Liver (tissue), 9 donors: ENCODE measurements around the gene RNF220. TPM values are rescaled to one million over a fixed set of nuclear protein-coding genes. Genes with fewer than 3 reads are reported as not detected.

Experiments
- DNase-seq: peaks from one replicate; pipeline ENCODE4 v3.0.0-alpha.2; 2017; ENCODE audit warnings: low spot score
- H3K27ac ChIP-seq, 2 donors: one replicate each; pipeline ENCODE4 v1.7.0; 2013; ENCODE audit warnings: inconsistent platforms in 2 of 2, low read length in 2 of 2, control low read depth in 1 of 2, low read depth in 1 of 2, mild to moderate bottlenecking in 1 of 2
- H3K27me3 ChIP-seq, 4 donors: one replicate each; pipeline versions ENCODE4 v1.6.1 to v1.7.0; 2013; ENCODE audit warnings: low read length in 3 of 4, inconsistent platforms in 1 of 4, mild to moderate bottlenecking in 1 of 4, moderate library complexity in 1 of 4; ENCODE audit not compliant: control insufficient read depth in 4 of 4, insufficient read depth in 4 of 4
- H3K36me3 ChIP-seq, 4 donors: one replicate each; pipeline versions ENCODE4 v1.6.1 to v1.7.0; 2013; ENCODE audit warnings: low read length in 3 of 4, mild to moderate bottlenecking in 3 of 4, low read depth in 1 of 4, moderate library complexity in 1 of 4; ENCODE audit not compliant: control insufficient read depth in 4 of 4, insufficient read depth in 3 of 4
- H3K4me1 ChIP-seq, 4 donors: one replicate each; pipeline versions ENCODE4 v1.6.1 to v1.7.0; 2013; ENCODE audit warnings: low read length in 3 of 4, mild to moderate bottlenecking in 3 of 4, moderate library complexity in 1 of 4; ENCODE audit not compliant: control insufficient read depth in 4 of 4, insufficient read depth in 4 of 4
- H3K4me3 ChIP-seq, 3 donors: one replicate each; pipeline versions ENCODE4 v1.6.1 to v1.7.0; 2013; ENCODE audit warnings: low read length in 3 of 3, control low read depth in 1 of 3, low read depth in 1 of 3, mild to moderate bottlenecking in 1 of 3
- H3K9ac ChIP-seq, 2 donors: one replicate each; pipeline ENCODE4 v1.7.0; 2013; ENCODE audit warnings: low read length in 2 of 2, mild to moderate bottlenecking in 2 of 2, moderate library complexity in 2 of 2, control low read depth in 1 of 2, low read depth in 1 of 2
- H3K9me3 ChIP-seq, 4 donors: one replicate each; pipeline versions ENCODE4 v1.6.1 to v1.7.0; 2013; ENCODE audit warnings: low read length in 3 of 4; ENCODE audit not compliant: control insufficient read depth in 4 of 4
- ATF3 ChIP-seq: IDR thresholded peaks from 2 replicates; pipeline ENCODE4 v1.6.1; 2016; ENCODE audit warnings: antibody characterized with exemption
- CTCF ChIP-seq: fragments of 150-350 bp; IDR thresholded peaks from 2 replicates; pipeline ENCODE4 v1.5.1; 2017; ENCODE audit warnings: improper control_type of control experiment, low read depth, low read length; ENCODE audit not compliant: missing input control
- EGR1 ChIP-seq, 2 donors: IDR thresholded peaks; 2 replicates each; pipeline ENCODE4 v1.6.1; 2016 to 2018; ENCODE audit warnings: antibody characterized with exemption in 2 of 2, low read depth in 2 of 2
- FOXA1 ChIP-seq: IDR thresholded peaks from 2 replicates; pipeline ENCODE4 v1.6.1; 2016; ENCODE audit warnings: antibody characterized with exemption
- FOXA2 ChIP-seq: IDR thresholded peaks from 2 replicates; pipeline ENCODE4 v1.6.1; 2016; ENCODE audit warnings: antibody characterized with exemption
- GABPA ChIP-seq, 2 donors: IDR thresholded peaks in 1 of 2; conservative IDR thresholded peaks in 1 of 2; 2 replicates each; pipeline ENCODE4 v1.6.1; 2016; ENCODE audit warnings: antibody characterized with exemption in 2 of 2, mild to moderate bottlenecking in 1 of 2, moderate library complexity in 1 of 2
- HNF4A ChIP-seq, 2 donors: conservative IDR thresholded peaks; 2 replicates each; pipeline ENCODE4 v1.6.1; 2016; ENCODE audit warnings: antibody characterized with exemption in 2 of 2, mild to moderate bottlenecking in 2 of 2
- HNF4G ChIP-seq: IDR thresholded peaks from 2 replicates; pipeline ENCODE4 v1.6.1; 2016; ENCODE audit warnings: antibody characterized with exemption
- JUND ChIP-seq, 2 donors: IDR thresholded peaks; 2 replicates each; pipeline ENCODE4 v1.6.1; 2016; ENCODE audit warnings: antibody characterized with exemption in 2 of 2
- MAX ChIP-seq: IDR thresholded peaks from 2 replicates; pipeline ENCODE4 v1.6.1; 2016; ENCODE audit warnings: antibody characterized with exemption
- NR2F2 ChIP-seq: IDR thresholded peaks from 2 replicates; pipeline ENCODE4 v1.6.1; 2016; ENCODE audit warnings: antibody characterized with exemption
- RAD21 ChIP-seq, 2 donors: IDR thresholded peaks; 2 replicates each; pipeline ENCODE4 v1.6.1; 2016; ENCODE audit warnings: antibody characterized with exemption in 2 of 2, mild to moderate bottlenecking in 2 of 2
- REST ChIP-seq: IDR thresholded peaks from 2 replicates; pipeline ENCODE4 v1.6.1; 2016; ENCODE audit warnings: antibody characterized with exemption, mild to moderate bottlenecking
- RXRA ChIP-seq, 2 donors: IDR thresholded peaks; 2 replicates each; pipeline ENCODE4 v1.6.1; 2017 to 2018; ENCODE audit warnings: antibody characterized with exemption in 2 of 2, mild to moderate bottlenecking in 1 of 2
- SP1 ChIP-seq: IDR thresholded peaks from 2 replicates; pipeline ENCODE4 v1.6.1; 2018; ENCODE audit warnings: antibody characterized with exemption, mild to moderate bottlenecking
- TAF1 ChIP-seq: conservative IDR thresholded peaks from 2 replicates; pipeline ENCODE4 v1.6.1; 2016; ENCODE audit warnings: antibody characterized with exemption, mild to moderate bottlenecking
- YY1 ChIP-seq: IDR thresholded peaks from 2 replicates; pipeline ENCODE4 v1.6.1; 2016; ENCODE audit warnings: antibody characterized with exemption, mild to moderate bottlenecking
- ZBTB33 ChIP-seq: IDR thresholded peaks from 2 replicates; pipeline ENCODE4 v1.6.1; 2016; ENCODE audit warnings: antibody characterized with exemption
- WGBS: extraction: QIAGEN DNeasy Blood & Tissue Kit; methylation state at CpG from one replicate; pipeline ENCODE4 v1.1.7; 2013; 5-methylcytosine and 5-hydroxymethylcytosine counted together
- polyA plus RNA-seq, 2 donors: library from polyadenylated mRNA; stranded (reverse) in 1 of 2; unstranded in 1 of 2; fragments of 200-250 nt in 1 of 2; fragments of >200 nt in 1 of 2; fragmentation: Nextera tagmentation in 1 of 2; extraction: Ambion mirVana in 1 of 2; gene quantifications; one replicate each; pipeline versions ENCODE4 v1.2.1 to v1.2.3, GENCODE V29; 2013 to 2015
- total RNA-seq, 2 donors: library from RNA; depleted of rRNA; stranded (reverse); fragments of >200 nt; gene quantifications; one replicate each; pipeline ENCODE4 v1.2.3, GENCODE V29; 2014
- donor health status: healthy.
- donor health status: healthy.
- donor health status: healthy.
- donor health status: healthy.
- donor health status: healthy.

RNF220 gene
- total and polyA plus RNA-seq, 4 donors, result 18.2 to 35.8 (median 26.1) TPM

- no peaks in the 10 kb centered on the region for H3K36me3 ChIP-seq
- no peak overlapping the region for H3K27ac ChIP-seq
- H3K4me3 ChIP-seq, result no peak overlapping the region
- H3K9ac ChIP-seq, result no peak overlapping the region
- 76% methylated on average over 6 of the region's 6 CpGs for WGBS
- no peaks in the 10 kb centered on the region for H3K4me1 ChIP-seq
- H3K9me3 ChIP-seq, result no peaks in the 10 kb centered on the region
- TF ChIP-seq FOXA1 (no peak), ZBTB33 (no peak), JUND (IDR thresholded peaks at IDR 0.05) (no peak), GABPA (IDR thresholded peaks at IDR 0.05 in 1 of 2, conservative IDR thresholded peaks at IDR 0.05 in 1 of 2) (no peak), SP1 (no peak), HNF4G (no peak), REST (no peak), HNF4A (conservative IDR thresholded peaks at IDR 0.05) (no peak), YY1 (no peak), FOXA2 (no peak), EGR1 (IDR thresholded peaks at IDR 0.05; ENCODE audit: low read depth in 2 of 2) (no peak), TAF1 (no peak), ATF3 (no peak), MAX (no peak), RXRA (IDR thresholded peaks at IDR 0.05) (no peak), RAD21 (IDR thresholded peaks at IDR 0.05) (no peak), CTCF (no peak), NR2F2 (no peak)
- H3K27me3 ChIP-seq, result peaks cover 0 to 2% (median under 1%) of the 10 kb centered on the region in 4 donors
- DNase-seq, result no peak
Observed at GRCh38 chr1:44553771-44554170, 148.7 kb downstream of the RNF220 start.
